Measurements from ENCODE around the gene CLEC18A.

Gene CLEC18A

GRCh38 chr16:69924777-69925191 is 26.4 kb upstream of the CLEC18A start:
- Mint-ChIP-seq H3K27ac (no peak overlapping the region), H3K9me3 (no peaks in the 10 kb centered on the region), H3K4me3 (no peak overlapping the region), H3K4me1 (peaks cover 4% of the 10 kb centered on the region), H3K36me3 (peaks cover 17% of the 10 kb centered on the region)
- ATAC-seq (no peak), DNase-seq (ENCODE audit: low spot score in 2 of 2) (no peak)

GRCh38 chr16:69925311-69925710 is 25.8 kb upstream of the CLEC18A start:
- Mint-ChIP-seq H3K27ac (no peak overlapping the region), H3K36me3 (peaks cover 17% of the 10 kb centered on the region), H3K9me3 (no peaks in the 10 kb centered on the region), H3K4me1 (peaks cover 4% of the 10 kb centered on the region), H3K4me3 (no peak overlapping the region)
- DNase-seq (ENCODE audit: low spot score in 2 of 2), result no peak
- ATAC-seq, result no peak

- no peak for DNase-seq (ENCODE audit: low spot score in 2 of 2)
- H3K36me3 Mint-ChIP-seq, result peaks cover 17% of the 10 kb centered on the region
- peaks cover 4% of the 10 kb centered on the region for H3K4me1 Mint-ChIP-seq
- H3K9me3 Mint-ChIP-seq, result no peaks in the 10 kb centered on the region
- no peak for ATAC-seq
- no peak overlapping the region for H3K4me3 Mint-ChIP-seq
- no peak overlapping the region for H3K27ac Mint-ChIP-seq
These were observed 24.9 kb upstream of the CLEC18A start for GRCh38 chr16:69926241-69926640.

DNA sequence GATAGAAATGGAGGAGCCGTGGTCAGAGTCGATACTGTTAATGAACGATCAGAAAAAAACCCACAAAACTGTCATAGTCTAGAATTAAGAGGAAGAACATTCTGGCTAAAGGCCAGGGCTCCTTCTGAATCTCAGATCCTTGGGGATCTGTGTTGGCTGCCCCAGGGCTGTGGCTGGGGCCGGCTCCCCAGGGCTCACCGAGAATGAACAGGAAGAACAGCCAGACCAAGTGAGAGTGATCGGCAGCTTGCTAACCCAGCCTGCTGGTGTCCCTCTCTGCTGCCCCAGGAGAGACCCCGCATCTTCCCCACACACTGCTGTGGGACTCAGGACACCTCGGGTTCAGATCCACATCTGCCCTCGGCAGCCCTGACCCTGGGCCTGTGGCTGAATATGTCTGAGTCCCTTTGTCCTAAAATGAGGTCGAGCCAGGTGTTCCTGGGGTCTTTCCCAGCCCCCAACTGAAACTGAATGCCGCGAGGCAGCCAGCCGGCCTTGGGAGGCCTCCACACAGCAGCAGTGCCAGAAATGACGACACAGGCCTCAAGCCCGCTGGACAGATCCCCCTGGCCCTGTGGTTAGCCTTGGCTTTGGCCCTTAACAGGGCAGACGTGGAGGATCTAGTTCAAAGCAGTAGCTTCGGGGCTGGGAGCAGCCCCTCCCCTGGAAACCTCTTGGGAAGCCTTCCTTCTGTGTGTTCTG is 23.9 kb upstream of the CLEC18A start:
- Mint-ChIP-seq H3K9me3 (no peaks in the 10 kb centered on the region), H3K36me3 (peaks cover 20% of the 10 kb centered on the region), H3K27ac (no peak overlapping the region), H3K4me1 (peaks cover 2% of the 10 kb centered on the region), H3K4me3 (no peak overlapping the region)
- ATAC-seq (no peak), DNase-seq (ENCODE audit: low spot score in 2 of 2) (no peak)

- DNase-seq (ENCODE audit: low spot score in 2 of 2) (no peak), ATAC-seq (no peak)
- no peak overlapping the region for H3K4me3 Mint-ChIP-seq
- H3K36me3 Mint-ChIP-seq, result peaks cover 28% of the 10 kb centered on the region
- no peaks in the 10 kb centered on the region for H3K9me3 Mint-ChIP-seq
- H3K27ac Mint-ChIP-seq, result no peak overlapping the region
- H3K4me1 Mint-ChIP-seq, result no peaks in the 10 kb centered on the region
These were observed 22.2 kb upstream of the CLEC18A start for GRCh38 chr16:69928856-69929400.

GRCh38 chr16:69929480-69929879 is 21.7 kb upstream of the CLEC18A start:
- peaks cover 31% of the 10 kb centered on the region for H3K36me3 Mint-ChIP-seq
- no peak overlapping the region for H3K4me3 Mint-ChIP-seq
- no peak overlapping the region for H3K27ac Mint-ChIP-seq
- H3K4me1 Mint-ChIP-seq, result no peaks in the 10 kb centered on the region
- no peak for ATAC-seq
- DNase-seq (ENCODE audit: low spot score in 2 of 2), result no peak
- no peaks in the 10 kb centered on the region for H3K9me3 Mint-ChIP-seq

DNA sequence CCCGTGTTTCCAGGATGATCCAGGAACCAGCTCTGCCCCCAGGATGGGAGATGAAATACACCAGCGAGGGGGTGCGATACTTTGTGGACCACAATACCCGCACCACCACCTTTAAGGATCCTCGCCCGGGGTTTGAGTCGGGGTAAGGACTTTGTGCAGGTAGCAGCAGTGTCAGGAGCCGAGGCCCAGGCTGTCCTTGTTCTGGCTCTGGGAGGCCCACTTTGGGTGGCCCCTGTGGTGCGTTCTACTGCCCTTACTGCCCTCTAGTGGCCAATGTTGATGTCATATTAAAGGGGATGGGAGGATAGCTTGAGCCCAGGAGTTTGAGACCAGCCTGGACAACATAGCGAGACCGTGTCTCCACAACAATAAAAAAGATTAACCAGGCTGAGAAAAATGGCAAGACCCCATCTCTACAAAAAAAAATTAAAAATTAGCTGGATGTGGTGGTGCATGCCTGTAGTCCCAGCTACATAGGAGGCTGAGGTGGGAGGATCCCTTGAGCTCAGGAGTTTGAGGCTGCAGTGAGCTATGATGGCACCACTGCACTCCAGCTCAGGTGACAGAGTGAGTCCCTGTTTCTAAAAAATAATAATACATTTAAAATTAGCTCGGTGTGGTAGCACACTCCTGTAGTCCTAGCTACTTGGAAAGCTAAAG is 20.9 kb upstream of the CLEC18A start:
- peak; percentile 36 to 72 for DNase-seq (ENCODE audit: low spot score in 2 of 2)
- Mint-ChIP-seq H3K4me3 (no peak overlapping the region), H3K9me3 (no peaks in the 10 kb centered on the region), H3K27ac (no peak overlapping the region), H3K4me1 (no peaks in the 10 kb centered on the region), H3K36me3 (peaks cover 34% of the 10 kb centered on the region)
- peak; percentile 84 for ATAC-seq

GRCh38 chr16:69931631-69932030 is 19.5 kb upstream of the CLEC18A start:
- DNase-seq (ENCODE audit: low spot score in 2 of 2), result no peak
- Mint-ChIP-seq H3K27ac (no peak overlapping the region), H3K9me3 (no peaks in the 10 kb centered on the region), H3K4me1 (no peaks in the 10 kb centered on the region), H3K4me3 (no peak overlapping the region), H3K36me3 (peaks cover 38% of the 10 kb centered on the region)
- no peak for ATAC-seq

- peaks cover 44% of the 10 kb centered on the region for H3K36me3 Mint-ChIP-seq
These were observed 18.9 kb upstream of the CLEC18A start for GRCh38 chr16:69932228-69932627.

GRCh38 chr16:69932691-69933392 is 18.3 kb upstream of the CLEC18A start:
- no peak overlapping the region for H3K4me3 Mint-ChIP-seq
- no peak overlapping the region for H3K27ac Mint-ChIP-seq
- no peak for DNase-seq (ENCODE audit: low spot score in 2 of 2)
- H3K36me3 Mint-ChIP-seq, result peaks cover 50% of the 10 kb centered on the region
- no peaks in the 10 kb centered on the region for H3K4me1 Mint-ChIP-seq
- no peaks in the 10 kb centered on the region for H3K9me3 Mint-ChIP-seq
- no peak for ATAC-seq

More at GRCh38 chr16:69932228-69932627, 18.9 kb upstream of the CLEC18A start:
- H3K4me3 Mint-ChIP-seq, result no peak overlapping the region
- H3K4me1 Mint-ChIP-seq, result no peaks in the 10 kb centered on the region
- no peaks in the 10 kb centered on the region for H3K9me3 Mint-ChIP-seq
- no peak for ATAC-seq
- no peak for DNase-seq (ENCODE audit: low spot score in 2 of 2)
- H3K27ac Mint-ChIP-seq, result no peak overlapping the region

- H3K9me3 Mint-ChIP-seq, result no peaks in the 10 kb centered on the region
- H3K27ac Mint-ChIP-seq, result peak overlapping the region; percentile 51
- peaks cover 58% of the 10 kb centered on the region for H3K36me3 Mint-ChIP-seq
- no peak for ATAC-seq
- no peaks in the 10 kb centered on the region for H3K4me1 Mint-ChIP-seq
- DNase-seq (ENCODE audit: low spot score in 2 of 2), result no peak
- H3K4me3 Mint-ChIP-seq, result no peak overlapping the region
These were observed 17.1 kb upstream of the CLEC18A start for GRCh38 chr16:69934044-69934443.

DNA sequence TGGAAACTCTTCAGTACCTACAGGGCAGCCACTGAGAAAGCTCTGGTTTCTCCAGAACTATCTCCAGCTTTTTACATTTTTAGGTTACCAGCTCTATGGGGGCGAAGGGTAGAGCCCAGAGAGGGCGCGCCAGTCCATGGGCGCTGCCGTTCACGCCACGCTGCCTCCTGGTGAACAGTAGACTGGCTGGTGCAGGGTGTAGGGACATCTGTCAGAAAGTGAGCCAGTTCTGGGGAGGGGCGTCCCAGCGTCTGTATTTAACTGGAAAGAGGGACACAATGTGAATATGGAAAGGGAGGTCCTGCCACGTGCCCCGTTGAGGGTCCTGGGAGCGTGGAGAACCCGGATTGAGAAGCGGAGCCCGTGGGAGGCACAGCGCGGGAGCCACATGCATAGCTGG is 16.4 kb upstream of the CLEC18A start:
- DNase-seq (ENCODE audit: low spot score in 2 of 2) (no peak), ATAC-seq (no peak)
- Mint-ChIP-seq H3K27ac (no peak overlapping the region), H3K36me3 (peaks cover 62% of the 10 kb centered on the region), H3K4me3 (no peak overlapping the region), H3K4me1 (no peaks in the 10 kb centered on the region), H3K9me3 (no peaks in the 10 kb centered on the region)

GRCh38 chr16:69935278-69935711 is 15.8 kb upstream of the CLEC18A start:
- no peak overlapping the region for H3K27ac Mint-ChIP-seq
- no peak overlapping the region for H3K4me3 Mint-ChIP-seq
- DNase-seq (ENCODE audit: low spot score in 2 of 2), result no peak
- no peaks in the 10 kb centered on the region for H3K4me1 Mint-ChIP-seq
- H3K9me3 Mint-ChIP-seq, result no peaks in the 10 kb centered on the region
- H3K36me3 Mint-ChIP-seq, result peaks cover 67% of the 10 kb centered on the region
- ATAC-seq, result no peak

DNA sequence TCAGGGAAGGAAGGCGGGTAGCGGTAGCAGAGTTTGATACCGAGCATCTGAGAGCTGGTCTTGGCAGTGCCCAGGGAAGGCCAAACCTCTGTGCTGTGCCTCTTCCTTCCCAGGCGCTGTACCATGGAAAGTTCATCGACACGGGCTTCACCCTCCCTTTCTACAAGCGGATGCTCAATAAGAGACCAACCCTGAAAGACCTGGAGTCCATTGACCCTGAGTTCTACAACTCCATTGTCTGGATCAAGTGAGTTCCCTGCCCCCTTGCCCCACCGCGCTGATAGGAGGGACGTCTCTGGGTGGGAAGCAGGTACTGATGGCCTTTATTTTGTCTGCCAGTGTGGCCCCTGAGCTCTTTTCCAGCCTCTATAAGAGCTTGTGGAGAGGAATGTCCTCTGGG is 15.4 kb upstream of the CLEC18A start:
- Mint-ChIP-seq H3K4me3 (no peak overlapping the region), H3K4me1 (no peaks in the 10 kb centered on the region), H3K36me3 (peaks cover 72% of the 10 kb centered on the region), H3K27ac (no peak overlapping the region), H3K9me3 (no peaks in the 10 kb centered on the region)
- no peak for DNase-seq (ENCODE audit: low spot score in 2 of 2)
- ATAC-seq, result no peak

DNA sequence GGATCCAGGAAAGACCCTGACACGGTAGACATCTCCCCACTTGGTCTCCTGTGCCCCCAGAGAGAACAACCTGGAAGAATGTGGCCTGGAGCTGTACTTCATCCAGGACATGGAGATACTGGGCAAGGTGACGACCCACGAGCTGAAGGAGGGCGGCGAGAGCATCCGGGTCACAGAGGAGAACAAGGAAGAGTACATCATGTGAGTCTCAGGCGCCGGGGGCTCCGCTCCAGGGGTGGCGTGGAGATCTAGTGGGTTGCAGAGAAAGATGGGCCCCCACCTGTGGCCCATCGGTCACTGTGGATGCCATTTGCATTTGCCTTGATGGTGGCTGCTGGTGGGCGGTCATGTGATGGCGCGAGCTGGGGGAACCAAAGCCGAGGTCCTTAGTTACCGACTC is 14.9 kb upstream of the CLEC18A start:
- Mint-ChIP-seq H3K27ac (no peak overlapping the region), H3K9me3 (no peaks in the 10 kb centered on the region), H3K4me3 (no peak overlapping the region), H3K4me1 (no peaks in the 10 kb centered on the region), H3K36me3 (peaks cover 68% of the 10 kb centered on the region)
- no peak for ATAC-seq
- DNase-seq (ENCODE audit: low spot score in 2 of 2), result no peak

All from stimulated activated effector memory CD8-positive, alpha-beta T cell treated with anti-CD3 and anti-CD28 coated beads, Interleukin-12 subunit alpha, Interleukin-12 subunit beta, amount 100 ng/mL, for 72 hours (primary cell).